Measurements from ENCODE around the gene FAM171A1.

- TF ChIP-seq CTCF (IDR thresholded peaks at IDR 0.05; ENCODE audit: low read length) (no peak), EZH2 (IDR thresholded peaks at IDR 0.05; ENCODE audit: borderline replicate concordance, low read length) (no peak)
These were observed 138.8 kb downstream of the FAM171A1 start for GRCh38 chr10:15232279-15232678.

Measured in OCI-LY1 (cell line).